Activated CD4-positive, alpha-beta T cell treated with anti-CD3 and anti-CD28 coated beads, Interleukin-2, amount 10 ng/mL, durations not matched to agents 24 days and 14 days (primary cell): Measurements from ENCODE around the gene ATF2. TPM values are rescaled to one million over a fixed set of nuclear protein-coding genes. Genes with fewer than 3 reads are reported as not detected.
A peak's percentile ranks its signal among the peaks of the same experiment; 100 is the strongest.

Source experiments
- DNase-seq: peaks from one replicate; pipeline ENCODE4 v3.0.0; 2022
- H3K27ac Mint-ChIP-seq: one replicate; pipeline ENCODE4 v1.8.0; 2022; ENCODE audit warnings: mild to moderate bottlenecking, mixed read lengths
- H3K27me3 Mint-ChIP-seq: one replicate; pipeline ENCODE4 v1.8.0; 2022; ENCODE audit warnings: mixed read lengths
- H3K36me3 Mint-ChIP-seq: one replicate; pipeline ENCODE4 v1.8.0; 2022; ENCODE audit warnings: low read depth, mild to moderate bottlenecking, mixed read lengths
- H3K4me1 Mint-ChIP-seq: one replicate; pipeline ENCODE4 v1.8.0; 2021; ENCODE audit warnings: mixed read lengths
- H3K4me3 Mint-ChIP-seq: one replicate; pipeline ENCODE4 v1.8.0; 2022; ENCODE audit warnings: mild to moderate bottlenecking, moderate library complexity, mixed read lengths
- H3K9me3 Mint-ChIP-seq: one replicate; pipeline ENCODE4 v1.8.0; 2021; ENCODE audit warnings: mixed read lengths
- intact Hi-C: fragments of 100-400 bp; cut with micrococcal nuclease; formaldehyde crosslinking; loops from one replicate; pipeline ENCODE4 v1.15.1; 2023
- total RNA-seq: library from RNA; stranded (reverse); gene quantifications from 2 replicates; pipeline ENCODE4 v1.2.3, GENCODE V29; 2022

ATF2 gene
- total RNA-seq, 1 donor from 2014 or later: 58.8 TPM

DNA sequence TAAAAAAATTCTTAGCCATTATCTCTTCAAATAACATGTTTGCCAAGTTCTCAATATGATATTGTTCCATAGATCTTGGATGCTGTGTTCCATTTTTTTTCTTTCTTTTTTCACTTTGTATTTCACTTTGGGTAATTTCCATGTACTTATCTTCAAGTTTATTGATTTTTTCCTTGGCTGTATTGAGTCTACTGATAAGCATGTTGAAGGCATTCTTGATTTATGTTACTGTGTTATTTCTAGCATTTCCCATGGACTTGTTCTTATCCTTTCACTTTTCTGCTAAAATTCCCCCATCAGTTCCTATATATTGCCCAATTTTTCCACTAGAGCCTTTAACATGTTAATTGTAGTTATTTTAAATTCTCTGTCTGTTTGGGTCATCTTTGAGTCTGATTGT is 112.0 kb downstream of the ATF2 start:
- Mint-ChIP-seq H3K27me3 (no peaks in the 10 kb centered on the region), H3K36me3 (peaks cover 8% of the 10 kb centered on the region), H3K27ac (no peak overlapping the region), H3K4me3 (no peak overlapping the region), H3K4me1 (peaks cover 4% of the 10 kb centered on the region), H3K9me3 (no peaks in the 10 kb centered on the region)
- intact Hi-C loops: no loop called here
- DNase-seq: no peak

DNA sequence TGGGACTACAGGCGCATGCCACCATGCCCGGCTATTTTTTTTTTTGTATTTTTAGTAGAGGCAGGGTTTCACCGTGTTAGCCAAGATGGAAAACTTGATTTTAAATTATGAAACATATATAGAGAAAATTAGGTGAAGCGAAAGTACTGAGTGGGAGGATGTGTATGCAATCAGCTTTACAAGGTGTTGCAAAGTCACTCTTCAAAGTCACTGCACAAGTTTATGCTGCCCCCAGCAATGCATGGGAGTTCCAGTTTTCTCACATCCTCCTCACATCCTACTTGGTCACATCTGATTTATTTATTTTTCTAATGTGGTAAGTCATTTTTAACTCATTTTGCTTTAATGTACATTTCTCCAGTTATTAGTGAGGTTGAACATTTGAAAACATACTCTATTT is 113.7 kb downstream of the ATF2 start:
- Mint-ChIP-seq H3K36me3 (peaks cover 7% of the 10 kb centered on the region), H3K27ac (no peak overlapping the region), H3K4me3 (no peak overlapping the region), H3K27me3 (no peaks in the 10 kb centered on the region), H3K9me3 (no peaks in the 10 kb centered on the region), H3K4me1 (peaks cover 4% of the 10 kb centered on the region)
- intact Hi-C loops: no loop called here
- DNase-seq: no peak

GRCh38 chr2:175049661-175050060 is 118.3 kb downstream of the ATF2 start:
- no peak overlapping the region for H3K27ac Mint-ChIP-seq
- H3K36me3 Mint-ChIP-seq: no peaks in the 10 kb centered on the region
- H3K9me3 Mint-ChIP-seq: peaks cover 6% of the 10 kb centered on the region
- H3K4me1 Mint-ChIP-seq: peaks cover 4% of the 10 kb centered on the region
- H3K4me3 Mint-ChIP-seq: no peak overlapping the region
- peaks cover 15% of the 10 kb centered on the region for H3K27me3 Mint-ChIP-seq
- intact Hi-C loops: no loop called here
- no peak for DNase-seq

DNA sequence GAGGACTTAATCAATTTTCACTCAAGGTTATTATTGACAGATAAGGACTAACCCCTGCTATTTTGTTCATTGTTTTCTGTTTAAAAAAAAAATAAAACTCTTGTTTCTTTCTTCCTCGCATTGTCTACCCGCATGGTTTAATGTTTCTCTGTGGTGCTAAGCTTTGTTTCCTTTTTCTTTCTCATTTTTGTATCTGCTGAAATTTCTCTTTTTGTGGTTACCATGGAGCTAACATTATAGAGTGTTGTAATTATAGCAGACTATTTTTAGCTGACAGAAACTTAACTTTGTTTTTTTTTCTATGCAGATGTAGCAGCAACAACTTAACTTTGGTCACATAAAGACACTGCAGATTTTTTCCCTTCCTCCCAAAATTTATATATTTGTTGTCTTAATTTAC is 119.7 kb downstream of the ATF2 start:
- peaks cover 18% of the 10 kb centered on the region for H3K27me3 Mint-ChIP-seq
- no peaks in the 10 kb centered on the region for H3K36me3 Mint-ChIP-seq
- H3K4me3 Mint-ChIP-seq: no peak overlapping the region
- DNase-seq: no peak
- H3K27ac Mint-ChIP-seq: no peak overlapping the region
- H3K9me3 Mint-ChIP-seq: peaks cover 6% of the 10 kb centered on the region
- H3K4me1 Mint-ChIP-seq: peaks cover 2% of the 10 kb centered on the region
- intact Hi-C loops: no loop called here

- H3K36me3 Mint-ChIP-seq: peaks cover 2% of the 10 kb centered on the region
- no peak for DNase-seq
- no peak overlapping the region for H3K27ac Mint-ChIP-seq
- no peak overlapping the region for H3K4me3 Mint-ChIP-seq
- peaks cover 4% of the 10 kb centered on the region for H3K4me1 Mint-ChIP-seq
- no peaks in the 10 kb centered on the region for H3K9me3 Mint-ChIP-seq
- intact Hi-C loops: loop anchor here (5.0 to 10.0 kb wide), 2 partner anchors 145 to 243 kb away; partner anchors contain the start of gene ATP5MC3
- peaks cover 6% of the 10 kb centered on the region for H3K27me3 Mint-ChIP-seq
These were observed 128.5 kb downstream of the ATF2 start for GRCh38 chr2:175039490-175039889.

DNA sequence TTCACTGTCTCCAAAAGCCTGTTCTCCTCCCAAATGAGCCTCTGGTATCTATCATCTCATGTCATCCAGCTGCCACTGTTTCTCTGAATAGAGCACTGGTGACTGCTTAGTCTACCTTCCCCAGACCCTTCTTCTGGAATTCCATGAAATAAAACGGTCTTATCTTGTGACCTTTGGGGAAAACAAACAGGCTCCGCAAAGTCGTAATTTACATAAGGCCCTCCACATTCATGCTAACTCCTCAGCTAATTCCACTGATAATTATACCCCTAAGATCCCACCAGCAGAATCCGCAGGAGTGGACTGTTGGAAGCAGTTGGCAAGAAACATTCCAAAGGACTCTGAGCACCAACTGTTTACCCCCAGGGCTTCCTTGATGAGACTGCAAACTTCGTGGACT is 129.0 kb downstream of the ATF2 start:
- Mint-ChIP-seq H3K27ac (no peak overlapping the region), H3K36me3 (peaks cover 2% of the 10 kb centered on the region), H3K9me3 (no peaks in the 10 kb centered on the region), H3K4me1 (peaks cover 4% of the 10 kb centered on the region), H3K4me3 (no peak overlapping the region), H3K27me3 (peaks cover 4% of the 10 kb centered on the region)
- intact Hi-C loops: loop anchor here (5.0 to 10.0 kb wide), 2 partner anchors 146 to 243 kb away; partner anchors contain the start of gene ATP5MC3
- no peak for DNase-seq

DNA sequence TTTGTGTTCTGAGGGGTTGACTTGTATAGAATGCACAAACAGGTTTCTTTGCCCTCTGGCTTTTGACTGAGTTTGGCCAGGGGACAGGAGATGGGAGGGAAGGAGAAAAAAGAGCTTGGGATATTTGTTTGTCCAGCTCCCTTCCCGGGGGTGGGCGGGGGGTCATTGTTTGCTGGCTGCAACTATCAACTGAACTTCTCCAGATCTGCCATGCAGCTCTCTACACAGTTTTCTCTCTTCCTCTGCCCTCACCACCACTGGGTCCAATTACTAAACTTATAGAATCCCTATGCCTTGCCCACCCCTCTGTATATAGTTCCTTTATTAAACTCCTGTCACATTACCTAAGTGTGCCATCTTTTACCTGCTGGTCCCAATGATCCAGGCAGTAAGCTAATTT is 130.1 kb downstream of the ATF2 start:
- Mint-ChIP-seq H3K27ac (no peak overlapping the region), H3K4me1 (peaks cover 4% of the 10 kb centered on the region), H3K4me3 (no peak overlapping the region), H3K9me3 (no peaks in the 10 kb centered on the region), H3K27me3 (peaks cover 4% of the 10 kb centered on the region), H3K36me3 (peaks cover 2% of the 10 kb centered on the region)
- intact Hi-C loops: loop anchor here (5.0 to 10.0 kb wide), 2 partner anchors 147 to 244 kb away; partner anchors contain the start of gene ATP5MC3
- DNase-seq: no peak

DNA sequence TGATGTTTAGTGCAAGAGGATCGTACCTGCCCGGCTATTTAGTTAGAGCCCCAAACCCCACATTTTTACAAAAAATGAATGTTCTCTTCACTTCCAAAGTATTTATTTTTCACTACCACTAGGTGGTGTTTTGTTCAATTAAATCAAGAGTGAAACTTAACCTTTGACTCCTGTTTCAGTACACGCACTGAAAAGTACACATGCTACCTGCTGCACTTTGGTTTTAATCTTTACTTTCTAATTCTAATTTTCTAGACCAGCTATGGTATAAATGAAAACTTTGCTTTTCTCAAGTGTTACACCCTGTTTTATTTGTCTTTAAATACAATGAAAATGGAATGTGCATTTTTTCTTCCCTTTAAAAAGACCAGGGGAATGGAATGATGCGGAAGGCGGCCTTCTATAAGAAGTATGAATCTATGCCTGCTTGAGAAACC is 131.4 kb downstream of the ATF2 start:
- Mint-ChIP-seq H3K9me3 (no peaks in the 10 kb centered on the region), H3K4me1 (peaks cover 4% of the 10 kb centered on the region), H3K36me3 (peaks cover 2% of the 10 kb centered on the region), H3K27ac (peak overlapping the region; percentile 35), H3K4me3 (no peak overlapping the region), H3K27me3 (peaks cover 3% of the 10 kb centered on the region)
- intact Hi-C loops: loop anchor here (5.0 to 10.0 kb wide), 2 partner anchors 148 to 246 kb away; partner anchors contain the start of gene ATP5MC3
- DNase-seq: no peak

- Mint-ChIP-seq H3K4me1 (peaks cover 4% of the 10 kb centered on the region), H3K36me3 (peaks cover 2% of the 10 kb centered on the region), H3K4me3 (no peak overlapping the region), H3K9me3 (no peaks in the 10 kb centered on the region), H3K27me3 (peaks cover 3% of the 10 kb centered on the region), H3K27ac (no peak overlapping the region)
- intact Hi-C loops: loop anchor here (5.0 to 10.0 kb wide), 2 partner anchors 149 to 246 kb away; partner anchors contain the start of gene ATP5MC3
- no peak for DNase-seq
These were observed 132.2 kb downstream of the ATF2 start for GRCh38 chr2:175035806-175036205.

DNA sequence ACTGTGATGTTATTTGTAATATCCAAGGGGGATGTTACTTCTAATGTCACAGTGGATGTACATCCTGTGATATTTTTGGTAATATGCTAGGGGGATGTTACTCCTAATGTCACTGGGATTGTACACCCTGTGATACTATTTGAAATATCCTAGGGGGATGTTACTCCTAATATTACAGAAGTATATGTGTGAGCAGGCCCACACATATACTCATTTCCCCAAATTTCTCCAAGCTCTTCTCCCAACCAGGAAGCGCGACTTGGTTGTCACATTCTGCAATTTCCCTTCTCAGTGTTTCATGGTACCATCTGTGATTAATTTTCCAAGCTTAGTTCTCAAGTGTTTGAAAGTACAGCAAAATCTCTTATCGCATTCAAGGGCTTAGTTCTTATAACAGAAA is 133.3 kb downstream of the ATF2 start:
- Mint-ChIP-seq H3K9me3 (no peaks in the 10 kb centered on the region), H3K27ac (no peak overlapping the region), H3K4me3 (no peak overlapping the region), H3K4me1 (peaks cover 4% of the 10 kb centered on the region), H3K36me3 (peaks cover 2% of the 10 kb centered on the region), H3K27me3 (peaks cover 3% of the 10 kb centered on the region)
- DNase-seq: no peak
- intact Hi-C loops: loop anchor here (5.0 to 10.0 kb wide), 2 partner anchors 150 to 248 kb away; partner anchors contain the start of gene ATP5MC3

GRCh38 chr2:175030380-175031271 is 137.4 kb downstream of the ATF2 start:
- DNase-seq: peak; percentile 67
- no peaks in the 10 kb centered on the region for H3K4me1 Mint-ChIP-seq
- intact Hi-C loops: loop anchor here (10.0 kb wide), 1 partner anchor 154 kb away; the partner anchor contains the start of gene ATP5MC3
- H3K27ac Mint-ChIP-seq: no peak overlapping the region
- no peaks in the 10 kb centered on the region for H3K9me3 Mint-ChIP-seq
- no peak overlapping the region for H3K4me3 Mint-ChIP-seq
- peaks cover 3% of the 10 kb centered on the region for H3K27me3 Mint-ChIP-seq
- H3K36me3 Mint-ChIP-seq: no peaks in the 10 kb centered on the region

DNA sequence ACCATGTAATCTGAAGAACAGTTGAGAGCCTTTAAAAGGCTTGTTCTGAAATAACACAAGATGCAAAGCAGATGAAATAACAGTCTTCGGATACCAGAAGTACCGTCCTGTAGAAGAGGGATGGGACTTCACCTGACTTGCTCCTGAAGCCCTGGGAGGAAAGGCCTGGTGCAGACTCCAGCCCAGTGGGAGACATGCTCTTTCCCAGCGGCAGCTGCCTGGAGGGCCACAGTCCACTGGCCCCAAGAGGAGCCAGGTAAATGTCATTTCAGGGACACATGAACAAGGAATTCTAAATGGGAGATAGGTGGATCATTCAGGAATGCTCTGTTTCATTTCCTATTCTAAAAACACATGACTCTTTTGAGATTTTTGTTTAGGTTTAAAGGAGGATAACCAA is 140.2 kb downstream of the ATF2 start:
- intact Hi-C loops: no loop called here
- peaks cover 2% of the 10 kb centered on the region for H3K27me3 Mint-ChIP-seq
- no peaks in the 10 kb centered on the region for H3K9me3 Mint-ChIP-seq
- no peak for DNase-seq
- no peak overlapping the region for H3K4me3 Mint-ChIP-seq
- H3K36me3 Mint-ChIP-seq: no peaks in the 10 kb centered on the region
- no peak overlapping the region for H3K27ac Mint-ChIP-seq
- H3K4me1 Mint-ChIP-seq: no peaks in the 10 kb centered on the region

- no peak overlapping the region for H3K27ac Mint-ChIP-seq
- no peaks in the 10 kb centered on the region for H3K4me1 Mint-ChIP-seq
- no peak overlapping the region for H3K4me3 Mint-ChIP-seq
- no peak for DNase-seq
- H3K27me3 Mint-ChIP-seq: peaks cover 2% of the 10 kb centered on the region
- no peaks in the 10 kb centered on the region for H3K36me3 Mint-ChIP-seq
- intact Hi-C loops: no loop called here
- H3K9me3 Mint-ChIP-seq: no peaks in the 10 kb centered on the region
These were observed 141.6 kb downstream of the ATF2 start for GRCh38 chr2:175026385-175026784.

- H3K4me3 Mint-ChIP-seq: no peak overlapping the region
- H3K9me3 Mint-ChIP-seq: no peaks in the 10 kb centered on the region
- no peak for DNase-seq
- no peaks in the 10 kb centered on the region for H3K36me3 Mint-ChIP-seq
- no peaks in the 10 kb centered on the region for H3K4me1 Mint-ChIP-seq
- intact Hi-C loops: no loop called here
- peaks cover 2% of the 10 kb centered on the region for H3K27me3 Mint-ChIP-seq
- no peak overlapping the region for H3K27ac Mint-ChIP-seq
These were observed 142.1 kb downstream of the ATF2 start for GRCh38 chr2:175025946-175026345.
